NT2/D1 (cell line): ENCODE measurements around the gene METAP1.
"Not testable (repeated sequence)": the region's sequence is repeated elsewhere in the genome, so short reads cannot be mapped to it uniquely, and the experiment has no call there.

Source experiments
- SUZ12 ChIP-seq: IDR thresholded peaks from 2 replicates; pipeline ENCODE4 v1.6.1; 2011; ENCODE audit not compliant: insufficient read length, insufficient read depth; ENCODE audit errors: extremely low read depth
- YY1 ChIP-seq: IDR thresholded peaks from 2 replicates; pipeline ENCODE4 v1.6.1; 2011; ENCODE audit not compliant: insufficient read length, insufficient read depth

DNA sequence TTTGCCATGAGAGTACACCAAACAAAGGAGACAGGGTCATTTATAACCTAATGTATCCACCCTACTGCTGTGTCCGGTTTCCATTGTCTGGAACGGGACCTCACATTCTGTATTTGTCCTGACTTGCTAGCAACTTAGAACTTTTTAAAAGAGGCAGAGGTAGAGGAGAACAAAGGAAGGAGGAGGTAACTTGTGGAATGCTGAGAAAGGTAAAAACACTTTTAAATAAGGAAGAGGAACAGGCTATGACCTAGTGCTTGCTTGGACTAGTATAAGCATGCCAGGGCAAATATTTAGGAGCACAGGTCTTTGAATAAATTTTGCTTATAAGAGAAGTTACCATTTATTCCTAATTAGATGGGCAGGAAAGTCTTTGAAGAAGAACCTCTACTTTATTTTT lies 96.3 kb downstream of the METAP1 start:
- TF ChIP-seq SUZ12, YY1: not testable (repeated sequence)
